Thoracic aorta endothelial cell (primary cell): Measurements from ENCODE around the gene PRR4. TPM values are rescaled to one million over a fixed set of nuclear protein-coding genes. Genes with fewer than 3 reads are reported as not detected.

Experiments
- small RNA-seq: library from RNA; depleted of rRNA; stranded (forward); fragments of <200 nt; gene quantifications from one replicate; pipeline ENCODE3, GENCODE V24; 2012
- total RNA-seq: library from RNA; depleted of rRNA; stranded (reverse); fragments of >200 nt; gene quantifications from 2 replicates; pipeline ENCODE4 v1.2.3, GENCODE V29; 2012

PRR4 gene, protein sequence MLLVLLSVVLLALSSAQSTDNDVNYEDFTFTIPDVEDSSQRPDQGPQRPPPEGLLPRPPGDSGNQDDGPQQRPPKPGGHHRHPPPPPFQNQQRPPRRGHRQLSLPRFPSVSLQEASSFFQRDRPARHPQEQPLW
- total RNA-seq, result 1.9 and 2.3 TPM in 2 replicates

DNA sequence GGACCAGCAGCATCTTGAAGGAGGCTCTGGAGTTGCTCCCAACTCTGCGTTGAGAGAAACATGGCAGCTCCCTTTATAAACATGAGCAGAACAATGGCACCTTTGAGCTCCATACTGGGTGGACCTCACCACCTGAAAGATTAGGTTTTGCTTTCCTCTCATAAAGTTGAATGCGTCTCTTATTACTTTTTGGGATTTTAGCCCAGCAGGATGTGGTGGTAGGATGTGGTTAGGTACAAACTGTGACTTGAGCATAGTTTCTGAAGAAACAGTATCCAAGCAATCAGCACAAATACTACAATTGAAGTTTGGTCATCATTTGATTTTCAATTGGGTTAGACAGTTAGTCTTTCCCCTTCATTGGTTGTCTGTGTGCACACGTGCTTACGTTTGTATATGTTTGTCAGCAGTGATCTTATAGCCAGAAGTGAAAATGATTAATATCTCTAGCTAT is at the start of gene PRR4:
Gene PRR4, minus strand, starts transcription at position 51 of the 454 bp plus-strand sequence. Its CDS starts 38 bp downstream, at position 13.

GRCh38 chr12:10884086-10884725 is 34.9 kb upstream of the PRR4 start, which contains the start of gene PRH1:
TSS of gene PRH1 (minus strand) at chr12:10884255. CDS start at chr12:10884217, 38 bp downstream.

DNA sequence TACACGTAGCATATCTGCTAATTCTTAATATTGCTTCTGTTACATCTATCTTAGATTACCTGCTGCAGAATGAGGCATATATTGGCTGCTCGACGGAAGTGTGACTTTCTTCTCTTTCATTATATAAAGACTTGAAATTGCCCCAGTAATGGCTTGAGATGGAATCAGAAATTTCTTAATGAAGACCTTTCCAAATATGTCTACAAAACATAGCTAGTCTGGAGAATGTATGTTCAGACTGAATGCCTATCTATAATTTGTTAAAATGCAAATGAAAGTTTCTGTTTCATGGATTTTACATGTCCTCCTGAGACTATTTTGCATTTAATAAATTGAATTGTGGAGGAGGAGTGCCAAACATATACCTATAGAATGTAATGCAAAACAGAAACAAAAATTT is 23.0 kb downstream of the PRR4 start, which contains the start of gene TAS2R10:
Gene TAS2R10, minus strand, starts transcription at position 101 of the 400 bp plus-strand sequence. Its CDS starts 89 bp downstream, at position 12.

GRCh38 chr12:10810068-10810467 is 39.2 kb downstream of the PRR4 start, which contains the start of gene TAS2R9:
TSS of gene TAS2R9 (minus strand) at chr12:10810168. CDS start at chr12:10810075, 93 bp downstream.

GRCh38 chr12:10807186-10807585 is 42.1 kb downstream of the PRR4 start, which contains the start of gene TAS2R8:
TSS of gene TAS2R8 (minus strand) at chr12:10807286. CDS start at chr12:10806980, 306 bp downstream.

GRCh38 chr12:10802587-10802986 is 46.7 kb downstream of the PRR4 start, which contains the start of gene TAS2R7:
TSS of gene TAS2R7 (minus strand) at chr12:10802627. CDS start at chr12:10802570, 57 bp downstream.

Small RNA genes lying within 50 kb of the gene (small RNA-seq; reads per million reads assigned to genes)
- gene PRR4, result not detected

Other genes with a start within 250 kb of the PRR4 start
- gene MAGOHB, start 235.9 kb downstream of the PRR4 start, total RNA-seq, result 31.6 and 36.4 TPM in 2 replicates
- gene STYK1, start 175.4 kb downstream of the PRR4 start, total RNA-seq, result 12.3 and 14.4 TPM in 2 replicates
- gene YBX3, start 126.2 kb downstream of the PRR4 start, total RNA-seq, result 395 and 439 TPM in 2 replicates
- 0.13 and 0.14 TPM in 2 replicates for gene TAS2R7, start 46.8 kb downstream of the PRR4 start, total RNA-seq
- not detected in 2 replicates for gene TAS2R8, start 42.2 kb downstream of the PRR4 start, total RNA-seq
- gene TAS2R9, start 39.3 kb downstream of the PRR4 start, total RNA-seq, result 0.13 TPM in 1 of 2 replicates, not detected in the other
- gene TAS2R10, start 23.1 kb downstream of the PRR4 start, total RNA-seq, result 1.1 TPM in 2 replicates
- 22.9 and 38.6 TPM in 2 replicates for gene PRH1, start 34.8 kb upstream of the PRR4 start, total RNA-seq
- gene TAS2R13, start 60.1 kb upstream of the PRR4 start, total RNA-seq, result 2.9 and 5.2 TPM in 2 replicates
- not detected in 2 replicates for gene PRH2, start 79.8 kb upstream of the PRR4 start, total RNA-seq
- gene TAS2R14, start 89.8 kb upstream of the PRR4 start, total RNA-seq, result 4.9 and 6.8 TPM in 2 replicates
- gene TAS2R50, start 137.4 kb upstream of the PRR4 start, total RNA-seq, result 6.0 and 6.9 TPM in 2 replicates
- gene TAS2R20, start 148.8 kb upstream of the PRR4 start, total RNA-seq, result 7.2 and 8.6 TPM in 2 replicates
- 9.8 and 13.0 TPM in 2 replicates for gene TAS2R19, start 173.1 kb upstream of the PRR4 start, total RNA-seq
- gene TAS2R31, start 181.9 kb upstream of the PRR4 start, total RNA-seq, result 12.5 and 12.6 TPM in 2 replicates
- gene TAS2R46, start 212.8 kb upstream of the PRR4 start, total RNA-seq, result 6.3 and 9.4 TPM in 2 replicates
- 10.2 TPM in 1 of 2 replicates, not detected in the other for gene TAS2R43, start 242.8 kb upstream of the PRR4 start, total RNA-seq